A673 (cell line): ENCODE results near the gene CEP20. TPM values are rescaled to one million over a fixed set of nuclear protein-coding genes. Genes with fewer than 3 reads are reported as not detected.

Experiments used
- BruUV-seq: library from RNA; stranded (reverse); fragments of 400-500 nt; replicated peaks from 2 replicates; lab custom pipeline; 2021; lab: Mats Ljungman, UMichigan
- CTCF ChIA-PET: fragments of 300-600 bp; sonication (Branson Sonifier 250); formaldehyde crosslinking; loops from one replicate; lab custom pipeline; 2022; ENCODE audit warnings: antibody characterized with exemption; lab: Charles Lee
- POLR2A ChIA-PET: fragments of 300-600 bp; sonication (Branson Sonifier 250); formaldehyde crosslinking; loops from one replicate; lab custom pipeline; 2022; ENCODE audit warnings: antibody characterized with exemption; ENCODE audit not compliant: low non-redundant PET; lab: Charles Lee
- DNase-seq: peaks from one replicate; pipeline ENCODE4 v3.0.0-alpha.2; 2015; ENCODE audit warnings: low spot score
- H3K27ac ChIP-seq: fragments of 200-600 bp; sonication (generic); 2 replicates; pipeline ENCODE4 v1.5.1; 2016; ENCODE audit warnings: mixed run types, low read depth, mild to moderate bottlenecking, mixed read lengths, antibody characterized with exemption, low read length; ENCODE audit not compliant: poor library complexity, severe bottlenecking
- H3K27me3 ChIP-seq: fragments of 200-600 bp; sonication (generic); replicated peaks from 2 replicates; pipeline ENCODE4 v1.6.1; 2017; ENCODE audit warnings: mixed run types, low read depth, mild to moderate bottlenecking, mixed read lengths, antibody characterized with exemption, low read length; ENCODE audit not compliant: insufficient read depth, poor library complexity
- H3K36me3 ChIP-seq: fragments of 200-600 bp; sonication (generic); 2 replicates; pipeline ENCODE4 v1.6.1; 2016; ENCODE audit warnings: mixed run types, mild to moderate bottlenecking, mixed read lengths, antibody characterized with exemption, low read length; ENCODE audit not compliant: insufficient read depth, poor library complexity, severe bottlenecking
- H3K4me1 ChIP-seq: fragments of 200-600 bp; sonication (generic); 2 replicates; pipeline ENCODE4 v1.6.1; 2017; ENCODE audit warnings: mixed run types, mild to moderate bottlenecking, mixed read lengths, antibody characterized with exemption, low read length; ENCODE audit not compliant: insufficient read depth, poor library complexity, severe bottlenecking
- H3K4me3 ChIP-seq: fragments of 200-600 bp; sonication (generic); 2 replicates; pipeline ENCODE4 v1.5.1; 2016; ENCODE audit warnings: low read depth, mixed run types, mild to moderate bottlenecking, mixed read lengths, low read length; ENCODE audit not compliant: poor library complexity, severe bottlenecking
- H3K9me3 ChIP-seq: fragments of 200-600 bp; sonication (generic); 2 replicates; pipeline ENCODE4 v1.6.1; 2016; ENCODE audit warnings: mixed run types, low read depth, mild to moderate bottlenecking, mixed read lengths, antibody characterized with exemption, low read length; ENCODE audit not compliant: poor library complexity, severe bottlenecking
- EZH2 ChIP-seq: fragments of 200-600 bp; sonication (generic); IDR thresholded peaks from 2 replicates; pipeline ENCODE4 v1.6.1; 2017; ENCODE audit warnings: borderline replicate concordance, low read depth, mild to moderate bottlenecking, mixed read lengths, antibody characterized with exemption, low read length; ENCODE audit not compliant: poor library complexity, severe bottlenecking
- intact Hi-C: fragments of 100-400 bp; cut with micrococcal nuclease; formaldehyde crosslinking; loops from one replicate; pipeline ENCODE4 v1.10.0; 2022; ENCODE audit not compliant: unreplicated experiment
- total RNA-seq: library from RNA; stranded (reverse); gene quantifications from 2 replicates; pipeline ENCODE4 v1.2.3, GENCODE V29; 2021
- TF ChIP-seq, protein P1 (sequence below): fragments of 300-800, 200-600 bp; sonication (generic); conservative IDR thresholded peaks from 2 replicates; pipeline ENCODE4 v1.5.1; 2017; ENCODE audit warnings: low read depth, mild to moderate bottlenecking, antibody characterized with exemption, low read length, moderate library complexity, mixed read lengths

The CEP20 gene
- total RNA-seq, 1 experiment from 2014 or later, result 51.0 TPM

DNA sequence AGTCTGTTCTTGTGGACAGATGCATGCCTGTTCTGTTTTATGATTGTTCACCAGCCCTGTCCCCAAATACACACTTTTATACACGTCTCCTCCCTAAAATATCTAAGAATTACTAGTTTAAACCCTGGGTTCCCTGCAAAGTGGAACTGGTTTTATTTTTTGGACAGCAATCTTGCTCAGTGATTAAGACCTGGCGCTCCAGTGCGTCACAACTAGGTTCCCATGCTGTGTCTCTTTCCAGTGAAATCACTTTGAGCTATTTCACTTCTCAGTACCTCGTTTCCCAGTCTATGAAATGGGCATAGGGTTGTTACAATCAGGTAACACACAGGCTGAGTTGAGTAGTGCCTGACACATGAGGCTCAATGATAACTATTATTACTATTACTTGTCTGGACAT is 1.1 kb downstream of the CEP20 start:
- Histone ChIP-seq H3K9me3 (no peaks in the 10 kb centered on the region), H3K4me1 (no peaks in the 10 kb centered on the region), H3K4me3 (peak overlapping the region; percentile 93), H3K27ac (peak overlapping the region; percentile 96), H3K27me3 (no peaks in the 10 kb centered on the region), H3K36me3 (peaks cover 15% of the 10 kb centered on the region)
- no TSS peak for BruUV-seq
- ChIA-PET CTCF (no interaction called here), POLR2A (no interaction called here)
- intact Hi-C loops, result no loop called here
- no peak for DNase-seq
- TF ChIP-seq EZH2, result no peak
- TF ChIP-seq, protein P1, sequence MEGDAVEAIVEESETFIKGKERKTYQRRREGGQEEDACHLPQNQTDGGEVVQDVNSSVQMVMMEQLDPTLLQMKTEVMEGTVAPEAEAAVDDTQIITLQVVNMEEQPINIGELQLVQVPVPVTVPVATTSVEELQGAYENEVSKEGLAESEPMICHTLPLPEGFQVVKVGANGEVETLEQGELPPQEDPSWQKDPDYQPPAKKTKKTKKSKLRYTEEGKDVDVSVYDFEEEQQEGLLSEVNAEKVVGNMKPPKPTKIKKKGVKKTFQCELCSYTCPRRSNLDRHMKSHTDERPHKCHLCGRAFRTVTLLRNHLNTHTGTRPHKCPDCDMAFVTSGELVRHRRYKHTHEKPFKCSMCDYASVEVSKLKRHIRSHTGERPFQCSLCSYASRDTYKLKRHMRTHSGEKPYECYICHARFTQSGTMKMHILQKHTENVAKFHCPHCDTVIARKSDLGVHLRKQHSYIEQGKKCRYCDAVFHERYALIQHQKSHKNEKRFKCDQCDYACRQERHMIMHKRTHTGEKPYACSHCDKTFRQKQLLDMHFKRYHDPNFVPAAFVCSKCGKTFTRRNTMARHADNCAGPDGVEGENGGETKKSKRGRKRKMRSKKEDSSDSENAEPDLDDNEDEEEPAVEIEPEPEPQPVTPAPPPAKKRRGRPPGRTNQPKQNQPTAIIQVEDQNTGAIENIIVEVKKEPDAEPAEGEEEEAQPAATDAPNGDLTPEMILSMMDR, result no peak

DNA sequence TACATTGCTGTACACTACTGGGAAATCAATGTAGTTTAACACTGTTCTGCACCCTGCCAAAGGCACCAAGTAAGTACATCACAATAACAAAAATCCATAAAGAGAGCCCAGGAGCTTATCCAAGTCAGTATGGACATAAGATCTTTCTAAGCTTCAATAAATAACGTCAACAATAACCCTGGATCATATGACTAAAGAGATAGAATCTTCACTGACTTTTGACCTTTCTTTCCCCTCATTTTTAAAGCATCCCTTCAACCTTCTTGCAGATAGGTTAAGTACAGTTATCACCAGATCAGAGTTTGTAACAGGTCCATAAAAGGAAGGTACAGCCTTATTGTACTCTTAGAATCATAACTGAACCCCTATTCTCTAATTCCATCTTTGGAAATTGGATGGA is 2.3 kb downstream of the CEP20 start:
- no peaks in the 10 kb centered on the region for H3K4me1 ChIP-seq
- TF ChIP-seq, protein P1, result no peak
- no peak for TF ChIP-seq EZH2
- no peak for DNase-seq
- H3K27ac ChIP-seq, result no peak overlapping the region
- H3K4me3 ChIP-seq, result no peak overlapping the region
- intact Hi-C loops, result no loop called here
- CTCF ChIA-PET, result no interaction called here
- BruUV-seq, result no TSS peak
- no peaks in the 10 kb centered on the region for H3K9me3 ChIP-seq
- H3K36me3 ChIP-seq, result peaks cover 27% of the 10 kb centered on the region
- no peaks in the 10 kb centered on the region for H3K27me3 ChIP-seq
- POLR2A ChIA-PET, result no interaction called here

DNA sequence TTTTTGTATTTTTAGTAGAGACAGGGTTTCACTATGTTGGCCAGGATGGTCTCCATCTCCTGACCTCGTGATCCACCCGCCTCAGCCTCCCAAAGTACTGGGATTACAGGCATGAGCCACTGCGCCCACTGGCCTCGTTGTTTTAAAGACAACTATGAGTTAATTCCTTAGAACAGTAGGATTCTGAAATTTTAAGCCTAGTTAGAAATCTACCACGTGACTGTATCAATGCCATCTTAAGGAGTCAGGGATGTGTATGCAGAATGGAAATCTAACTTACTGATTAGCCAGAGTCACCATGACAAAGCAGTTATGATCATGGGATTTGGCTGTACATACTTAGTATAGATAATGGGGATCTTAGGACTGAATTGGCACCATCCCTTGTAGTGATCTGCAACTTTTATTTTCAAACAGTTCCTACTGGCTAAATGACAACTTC is 2.8 kb downstream of the CEP20 start:
- intact Hi-C loops, result no loop called here
- H3K36me3 ChIP-seq, result peaks cover 28% of the 10 kb centered on the region
- BruUV-seq, result no TSS peak

More for the DNA sequence above, 2.8 kb downstream of the CEP20 start:
- TF ChIP-seq, protein P1, result no peak
- no peak for TF ChIP-seq EZH2
- H3K4me3 ChIP-seq, result no peak overlapping the region
- no peaks in the 10 kb centered on the region for H3K9me3 ChIP-seq
- no peaks in the 10 kb centered on the region for H3K27me3 ChIP-seq
- H3K27ac ChIP-seq, result no peak overlapping the region
- no peak for DNase-seq
- POLR2A ChIA-PET, result no interaction called here
- no peaks in the 10 kb centered on the region for H3K4me1 ChIP-seq
- CTCF ChIA-PET, result no interaction called here
